Natural killer cell treated with Interleukin-12 subunit alpha and Interleukin-12 subunit beta and Interleukin-15 and Interleukin-18, amount 100 ng/mL, for 72 hours (primary cell): Measurements from ENCODE around the gene POLR2H. TPM values are rescaled to one million over a fixed set of nuclear protein-coding genes. Genes with fewer than 3 reads are reported as not detected.
A peak's percentile ranks its signal among the peaks of the same experiment; 100 is the strongest.

ENCODE experiments used
- ATAC-seq, 2 donors: fragments of 150-1000 bp; cut with Tn5 transposase in 1 of 2; sonication (Bioruptor Pico), chemical (Tn5 transposase) in 1 of 2; 2 replicates each; pipeline ENCODE4 v1.10.0; 2021
- DNase-seq: peaks from one replicate; pipeline ENCODE4 v3.0.0; 2022; ENCODE audit warnings: low spot score
- H3K27ac Mint-ChIP-seq, 2 donors: 1 replicate in 1 of 2; 2 replicates in 1 of 2; pipeline ENCODE4 v1.8.0; 2022; ENCODE audit warnings: mixed read lengths in 2 of 2, mild to moderate bottlenecking in 1 of 2, moderate library complexity in 1 of 2
- H3K27me3 Mint-ChIP-seq, 2 donors: 1 replicate in 1 of 2; 2 replicates in 1 of 2; pipeline ENCODE4 v1.8.0; 2022; ENCODE audit warnings: mixed read lengths in 2 of 2
- H3K36me3 Mint-ChIP-seq: one replicate; pipeline ENCODE4 v1.8.0; 2022; ENCODE audit warnings: mixed read lengths
- H3K4me1 Mint-ChIP-seq, 2 donors: 1 replicate in 1 of 2; 2 replicates in 1 of 2; pipeline ENCODE4 v1.8.0; 2022; ENCODE audit warnings: low read depth in 2 of 2, mixed read lengths in 2 of 2, mild to moderate bottlenecking in 1 of 2
- H3K4me3 Mint-ChIP-seq: one replicate; pipeline ENCODE4 v1.8.0; 2022; ENCODE audit warnings: mixed read lengths
- H3K9me3 Mint-ChIP-seq: 2 replicates; pipeline ENCODE4 v1.8.0; 2022; ENCODE audit warnings: mixed read lengths
- total RNA-seq, 2 donors: library from RNA; stranded (reverse); gene quantifications; one replicate each; pipeline ENCODE4 v1.2.3, GENCODE V29; 2022

Gene POLR2H
- total RNA-seq, 2 donors from 2014 or later: 111 to 142 TPM

DNA sequence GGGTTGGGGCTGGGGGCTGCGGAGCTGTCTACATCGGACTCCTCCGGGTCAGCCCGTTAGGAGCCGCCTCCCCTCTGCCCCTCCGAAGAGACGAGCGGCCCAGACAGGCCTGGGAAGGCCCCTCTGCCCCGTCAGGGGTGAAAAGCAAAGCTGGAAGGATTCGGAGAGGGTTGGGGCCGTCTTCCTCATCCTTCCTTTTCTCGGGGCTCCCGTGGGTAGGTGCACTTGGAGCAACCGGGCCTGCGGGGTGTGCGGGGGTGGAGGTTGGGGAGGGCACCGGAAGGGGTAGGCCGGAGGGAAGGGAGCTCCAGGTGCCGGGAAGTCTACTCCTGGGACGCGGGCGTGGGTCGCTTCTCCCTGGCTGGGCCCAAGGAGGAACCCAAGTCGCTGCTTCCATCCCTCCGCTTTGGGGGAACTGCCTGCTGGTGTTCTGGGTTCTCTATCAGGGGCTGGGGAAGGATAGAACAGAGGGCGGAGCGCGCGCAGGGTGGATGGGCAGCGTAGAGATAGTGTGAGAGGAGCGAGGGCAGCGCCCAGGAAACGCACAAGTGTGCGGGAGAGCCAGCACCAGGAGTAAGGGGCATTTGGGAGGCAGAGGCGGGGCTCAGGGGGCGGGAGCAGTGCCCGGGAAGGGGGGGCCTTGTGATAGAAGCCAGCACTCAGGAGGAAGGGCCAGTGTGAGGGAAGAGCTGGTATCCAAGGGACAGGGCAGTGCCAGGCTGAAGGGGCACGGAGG, 590 bp downstream of the POLR2H start:
- Mint-ChIP-seq H3K4me1 (peaks cover 33 to 40% of the 10 kb centered on the region in 2 donors), H3K27ac (peak overlapping the region; percentile 94 to 99), H3K27me3 (no peaks in the 10 kb centered on the region), H3K36me3 (peaks cover 17% of the 10 kb centered on the region), H3K4me3 (peak overlapping the region; percentile 98), H3K9me3 (no peaks in the 10 kb centered on the region)
- ATAC-seq (peak; percentile 8 to 17), DNase-seq (no peak)

DNA sequence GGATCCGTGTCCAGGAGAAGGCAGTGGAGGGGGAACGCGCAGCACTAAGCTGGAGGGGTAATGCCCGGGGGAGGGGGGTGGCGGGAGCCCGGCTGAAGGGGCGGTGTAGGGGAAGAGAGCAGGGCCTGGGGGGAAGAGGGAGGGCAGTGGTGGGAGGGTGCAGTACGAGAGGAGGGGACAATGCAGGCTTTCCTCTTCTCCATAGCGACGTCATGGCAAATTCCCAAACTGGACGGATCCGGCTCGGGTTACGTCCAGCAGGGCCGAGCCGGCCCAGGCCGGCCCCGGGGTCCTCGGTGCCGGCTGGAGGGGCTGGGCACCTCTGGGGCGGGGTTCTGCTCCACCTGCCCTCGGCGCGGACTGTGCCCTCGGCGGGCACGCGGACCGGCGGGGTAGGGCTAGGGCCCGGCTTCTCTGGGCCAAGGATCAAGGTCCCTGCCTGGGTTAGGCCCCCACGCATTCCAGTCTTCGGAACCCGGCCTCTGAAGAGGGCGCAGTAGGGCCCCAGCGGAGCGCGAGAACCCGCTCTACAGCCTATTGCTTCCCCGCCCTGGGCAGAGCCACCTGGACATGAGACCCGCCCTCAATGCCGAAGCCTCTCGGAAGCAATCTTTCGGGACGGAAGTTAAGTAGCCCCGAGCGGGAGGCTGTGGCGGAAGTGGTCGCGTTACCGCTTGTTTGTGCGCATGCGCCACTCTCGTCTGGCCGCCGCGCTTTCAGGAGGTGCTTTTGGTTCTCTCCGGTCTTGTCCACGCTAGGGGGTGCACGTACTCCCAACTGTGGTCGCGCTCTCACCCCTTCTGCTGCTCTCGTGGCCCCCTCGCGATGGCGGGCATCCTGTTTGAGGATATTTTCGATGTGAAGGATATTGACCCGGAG, 1.4 kb downstream of the POLR2H start:
- H3K27ac Mint-ChIP-seq: peak overlapping the region; percentile 94 to 99
- ATAC-seq (peak; percentile 89 to 93), DNase-seq (peak; percentile 99)
- H3K27me3 Mint-ChIP-seq: no peaks in the 10 kb centered on the region
- H3K4me3 Mint-ChIP-seq: peak overlapping the region; percentile 98
- H3K36me3 Mint-ChIP-seq: peaks cover 25% of the 10 kb centered on the region
- H3K4me1 Mint-ChIP-seq: peaks cover 37 to 40% of the 10 kb centered on the region in 2 donors
- H3K9me3 Mint-ChIP-seq: no peaks in the 10 kb centered on the region

DNA sequence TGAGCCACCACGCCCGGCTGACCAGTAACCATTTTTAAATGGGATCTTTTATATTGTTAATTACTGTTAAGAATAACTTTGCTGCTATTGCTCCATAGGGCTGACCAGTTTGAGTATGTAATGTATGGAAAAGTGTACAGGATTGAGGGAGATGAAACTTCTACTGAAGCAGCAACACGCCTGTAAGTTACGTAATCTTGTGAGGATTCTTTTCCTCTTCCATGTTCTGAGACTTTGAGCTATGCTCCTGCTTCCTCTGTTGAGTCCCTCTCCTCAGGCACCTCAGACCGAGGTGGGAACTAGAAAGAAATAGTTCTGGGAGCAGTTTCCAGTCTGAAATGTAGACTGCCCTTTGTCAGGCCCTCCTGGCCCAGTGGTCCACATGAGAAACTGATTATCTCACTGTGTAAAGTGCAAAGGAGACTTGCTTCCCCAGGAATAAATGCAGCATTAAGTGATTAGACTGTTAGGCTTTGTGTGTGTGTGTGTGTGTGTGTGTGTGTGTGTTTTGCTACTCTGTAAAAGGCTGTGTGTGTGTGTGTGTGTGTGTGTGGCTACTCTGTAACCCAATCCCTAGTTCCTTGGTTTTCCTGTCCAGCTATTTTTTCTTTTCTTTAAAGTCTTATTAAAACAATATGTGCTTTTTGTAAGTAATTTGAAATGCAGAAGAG, 5.2 kb downstream of the POLR2H start:
- DNase-seq: no peak
- Mint-ChIP-seq H3K4me3 (no peak overlapping the region), H3K27me3 (no peaks in the 10 kb centered on the region), H3K9me3 (no peaks in the 10 kb centered on the region), H3K4me1 (peaks cover 33 to 34% of the 10 kb centered on the region in 2 donors), H3K27ac (peak overlapping the region in 1 of 2 donors; percentile 14), H3K36me3 (peaks cover 41% of the 10 kb centered on the region)
- no peak for ATAC-seq

DNA sequence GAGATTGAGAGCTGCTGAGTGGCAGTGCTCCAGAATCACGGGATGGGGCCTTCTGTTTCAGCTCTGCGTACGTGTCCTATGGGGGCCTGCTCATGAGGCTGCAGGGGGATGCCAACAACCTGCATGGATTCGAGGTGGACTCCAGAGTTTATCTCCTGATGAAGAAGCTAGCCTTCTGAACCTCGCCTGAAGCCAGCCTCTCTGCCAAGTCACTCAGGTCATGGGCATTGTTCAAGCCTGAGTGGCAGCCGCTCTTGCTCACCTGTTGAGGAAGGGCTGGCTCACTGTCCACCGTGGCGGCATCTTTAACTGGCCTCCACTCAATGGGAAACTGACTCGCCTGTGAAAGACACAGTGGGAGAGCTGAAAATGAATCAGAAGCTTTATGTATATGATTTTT, 6.6 kb downstream of the POLR2H start:
- ATAC-seq: no peak
- no peak for DNase-seq
- H3K4me1 Mint-ChIP-seq: peaks cover 27 to 28% of the 10 kb centered on the region in 2 donors
- H3K9me3 Mint-ChIP-seq: no peaks in the 10 kb centered on the region
- no peak overlapping the region for H3K27ac Mint-ChIP-seq
- H3K27me3 Mint-ChIP-seq: no peaks in the 10 kb centered on the region
- peaks cover 41% of the 10 kb centered on the region for H3K36me3 Mint-ChIP-seq
- H3K4me3 Mint-ChIP-seq: no peak overlapping the region

DNA sequence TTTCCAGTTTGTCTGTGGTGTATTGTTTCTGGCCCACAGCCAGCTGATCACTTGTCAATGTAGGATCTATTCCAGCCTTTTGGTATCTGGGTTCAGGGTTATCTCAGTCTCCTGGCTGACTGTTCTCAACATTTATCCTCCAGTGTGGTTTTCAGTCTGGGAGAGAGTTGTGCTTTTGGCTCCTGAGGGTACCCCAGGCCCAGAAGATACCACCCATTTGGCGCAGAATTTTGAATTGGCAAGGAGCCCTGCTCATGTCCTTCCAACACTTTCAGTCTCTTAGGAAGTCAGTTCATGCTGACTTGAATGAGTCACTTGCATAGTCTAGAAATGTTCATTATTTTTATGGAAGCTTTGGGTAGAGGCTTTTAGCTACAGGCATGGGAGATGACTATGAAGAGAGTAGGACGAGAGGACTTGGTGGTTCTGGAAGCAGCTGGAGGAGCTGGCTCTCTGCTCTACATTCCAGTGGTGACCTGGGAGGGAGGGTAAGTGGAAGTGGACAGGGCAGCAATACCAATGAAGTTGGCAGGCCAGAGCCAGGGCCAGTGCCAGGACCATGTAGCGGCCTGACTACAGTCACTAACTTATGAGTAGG, 7.2 kb downstream of the POLR2H start:
- Mint-ChIP-seq H3K27me3 (no peaks in the 10 kb centered on the region), H3K36me3 (peaks cover 41% of the 10 kb centered on the region), H3K9me3 (no peaks in the 10 kb centered on the region), H3K4me1 (peaks cover 21 to 25% of the 10 kb centered on the region in 2 donors), H3K27ac (peak overlapping the region in 1 of 2 donors; percentile 45), H3K4me3 (no peak overlapping the region)
- no peak for ATAC-seq
- DNase-seq: no peak

DNA sequence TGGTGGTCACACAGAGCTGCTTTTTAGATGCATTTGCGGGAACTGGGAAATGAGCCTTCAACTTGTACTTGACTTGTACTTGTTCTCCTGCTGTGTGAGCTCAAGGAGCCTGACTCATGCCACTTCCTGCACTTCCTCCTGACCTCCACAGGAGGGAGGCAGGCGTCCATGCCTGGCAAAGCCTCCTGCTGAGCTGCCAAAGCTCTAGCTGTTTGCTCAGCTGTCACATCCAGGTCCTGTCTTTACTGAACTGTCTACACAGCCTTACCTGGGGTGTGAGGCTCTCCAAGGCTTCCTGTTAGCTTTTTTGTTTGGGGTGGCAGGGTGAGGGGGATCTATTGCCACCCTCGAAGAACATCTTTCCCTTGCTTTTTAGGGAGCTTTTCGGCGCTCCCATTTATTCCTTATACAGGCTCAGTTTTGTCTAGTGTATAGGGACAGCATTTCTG, 10.1 kb downstream of the POLR2H start:
- peaks cover 29% of the 10 kb centered on the region for H3K36me3 Mint-ChIP-seq
- H3K4me1 Mint-ChIP-seq: peaks cover 6 to 12% of the 10 kb centered on the region in 2 donors
- H3K4me3 Mint-ChIP-seq: no peak overlapping the region
- peak overlapping the region in 1 of 2 donors; percentile 34 for H3K27ac Mint-ChIP-seq
- no peaks in the 10 kb centered on the region for H3K9me3 Mint-ChIP-seq
- H3K27me3 Mint-ChIP-seq: peaks cover 14 to 16% of the 10 kb centered on the region in 2 donors
- DNase-seq (no peak), ATAC-seq (peak; percentile 70 to 82)

DNA sequence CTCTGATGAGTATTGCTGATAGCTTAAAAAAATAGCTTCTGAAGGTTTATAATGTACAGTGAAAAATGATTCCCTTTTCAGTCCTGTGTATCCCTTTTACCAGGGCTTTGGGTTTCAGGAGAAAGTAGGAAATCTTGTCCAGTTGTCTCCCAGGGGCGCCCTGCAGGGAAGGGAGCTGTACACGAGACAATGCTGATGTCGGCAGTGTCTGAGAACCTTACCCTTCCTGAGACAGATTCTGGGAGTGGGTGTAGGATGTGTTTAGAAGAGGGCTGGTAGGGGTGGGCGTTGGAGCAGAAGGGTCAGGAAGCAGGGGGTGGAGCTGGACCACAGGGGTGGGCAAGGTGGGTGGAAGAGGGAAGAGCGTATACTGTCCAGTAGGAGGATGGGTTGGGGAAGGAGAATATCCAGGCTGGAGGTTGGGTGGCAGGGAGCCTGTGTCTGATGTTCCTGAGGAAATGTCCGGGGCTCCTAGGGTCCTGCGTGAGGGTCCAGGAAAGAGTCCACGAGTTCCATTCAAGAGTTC, 10.8 kb downstream of the POLR2H start:
- Mint-ChIP-seq H3K36me3 (peaks cover 22% of the 10 kb centered on the region), H3K27me3 (peaks cover 20 to 24% of the 10 kb centered on the region in 2 donors), H3K27ac (no peak overlapping the region), H3K4me1 (peaks cover 0 to 7% of the 10 kb centered on the region in 2 donors), H3K9me3 (no peaks in the 10 kb centered on the region), H3K4me3 (no peak overlapping the region)
- no peak for DNase-seq
- ATAC-seq: no peak

DNA sequence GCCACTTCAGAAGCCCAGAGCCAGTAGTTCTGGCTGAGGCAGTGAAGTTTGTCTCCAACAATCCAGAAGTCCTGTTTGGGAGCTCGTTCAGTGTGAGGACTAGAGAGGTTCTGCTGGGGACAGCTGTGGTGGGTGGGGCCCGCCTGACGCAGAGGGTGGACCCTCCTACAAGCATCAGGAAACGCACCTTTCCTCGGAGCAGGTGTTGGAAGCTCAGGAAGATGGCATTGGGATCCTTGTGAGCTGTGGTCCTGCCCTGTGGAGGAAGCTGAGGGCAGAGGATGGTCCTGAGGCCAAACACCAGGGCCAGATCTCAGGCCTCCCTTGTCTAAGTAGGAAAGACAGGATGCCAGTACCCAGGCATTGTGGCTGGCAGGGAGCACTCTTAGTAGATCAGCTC, 11.4 kb downstream of the POLR2H start:
- no peak for ATAC-seq
- peaks cover 25 to 29% of the 10 kb centered on the region in 2 donors for H3K27me3 Mint-ChIP-seq
- peaks cover 0 to 8% of the 10 kb centered on the region in 2 donors for H3K4me1 Mint-ChIP-seq
- H3K36me3 Mint-ChIP-seq: peaks cover 16% of the 10 kb centered on the region
- DNase-seq: no peak
- H3K9me3 Mint-ChIP-seq: no peaks in the 10 kb centered on the region
- H3K27ac Mint-ChIP-seq: no peak overlapping the region
- no peak overlapping the region for H3K4me3 Mint-ChIP-seq

DNA sequence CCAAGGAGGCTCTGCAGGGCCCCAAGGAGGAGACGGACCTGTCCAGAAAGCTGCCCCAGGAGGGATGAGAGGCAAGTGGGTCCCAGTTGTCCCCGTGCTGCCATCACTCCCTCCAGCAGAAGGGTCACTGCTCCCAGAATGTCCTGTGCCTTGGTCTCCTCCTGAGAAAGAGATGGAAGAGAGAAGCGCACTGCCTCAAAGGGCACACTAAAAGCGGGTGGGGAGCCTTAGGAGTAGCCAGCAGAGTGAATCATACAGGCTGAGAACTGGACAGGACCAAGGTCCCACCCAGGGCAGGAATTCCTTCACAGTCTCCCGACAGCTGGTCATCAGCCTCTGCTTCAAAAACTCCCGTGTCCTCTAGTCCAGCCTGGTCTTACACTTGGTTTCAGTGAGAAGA, 11.9 kb downstream of the POLR2H start:
- Mint-ChIP-seq H3K27ac (no peak overlapping the region), H3K9me3 (no peaks in the 10 kb centered on the region), H3K36me3 (peaks cover 13% of the 10 kb centered on the region), H3K27me3 (peaks cover 29 to 34% of the 10 kb centered on the region in 2 donors), H3K4me1 (peaks cover 0 to 6% of the 10 kb centered on the region in 2 donors), H3K4me3 (no peak overlapping the region)
- DNase-seq (no peak), ATAC-seq (no peak)

DNA sequence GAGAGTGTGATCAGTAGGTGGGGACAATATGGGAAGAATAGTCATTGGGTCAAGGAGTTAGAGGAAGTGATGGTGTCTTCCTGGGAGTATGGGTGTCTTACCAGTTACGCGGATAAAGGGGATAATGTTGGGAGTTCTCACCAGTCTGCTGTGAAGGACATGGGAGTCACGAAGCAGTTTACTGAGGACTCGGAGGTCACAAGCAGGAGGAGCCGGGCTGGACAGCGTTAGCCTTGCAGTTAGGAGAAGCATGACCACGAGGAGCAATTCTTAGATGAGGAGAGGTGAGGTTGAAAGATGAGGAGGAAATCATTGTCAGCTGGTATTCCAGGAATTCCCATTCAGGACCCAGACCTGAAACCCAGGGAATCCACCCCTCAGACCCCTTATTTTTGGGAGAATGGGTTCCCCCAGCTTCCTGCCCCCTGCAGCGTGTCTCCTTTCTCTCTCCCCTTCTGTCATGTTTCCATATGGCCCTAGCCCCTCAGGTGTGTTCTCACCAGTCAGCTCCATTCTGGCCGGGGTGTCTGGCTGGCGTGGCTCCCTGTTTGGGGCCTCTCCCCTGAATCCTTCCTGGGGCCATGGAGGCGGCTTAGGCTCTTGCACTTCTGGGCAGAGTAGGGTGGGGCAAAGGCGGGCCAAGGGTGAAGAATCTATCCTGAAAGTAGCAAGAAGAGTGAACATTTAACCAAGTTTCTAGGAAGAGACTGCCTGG, 14.4 kb downstream of the POLR2H start:
- Mint-ChIP-seq H3K36me3 (no peaks in the 10 kb centered on the region), H3K27ac (no peak overlapping the region), H3K27me3 (peaks cover 40 to 46% of the 10 kb centered on the region in 2 donors), H3K4me3 (no peak overlapping the region), H3K4me1 (peaks cover 0 to 13% of the 10 kb centered on the region in 2 donors), H3K9me3 (no peaks in the 10 kb centered on the region)
- ATAC-seq: no peak
- DNase-seq: no peak

DNA sequence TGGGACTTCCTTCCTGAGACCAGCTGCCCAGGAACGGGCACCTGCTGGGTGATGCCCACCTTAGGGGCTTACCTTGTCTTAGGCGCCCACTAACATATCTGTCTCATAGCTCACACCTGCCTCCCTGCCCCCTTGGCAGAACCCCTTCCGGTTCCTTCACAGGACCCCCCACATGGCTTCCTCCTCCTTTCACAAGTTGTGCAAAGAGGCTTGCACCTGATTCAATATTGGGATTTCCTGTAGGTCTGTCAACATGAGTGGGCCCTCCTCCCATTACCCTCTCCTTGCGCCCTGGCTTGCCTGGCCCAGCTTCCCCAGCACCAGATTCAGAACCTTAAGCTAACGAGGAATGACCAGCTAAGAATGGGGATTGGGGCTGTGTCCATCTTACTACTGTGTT, 15.9 kb downstream of the POLR2H start:
- Mint-ChIP-seq H3K9me3 (no peaks in the 10 kb centered on the region), H3K4me1 (peaks cover 0 to 12% of the 10 kb centered on the region in 2 donors), H3K27me3 (peaks cover 46 to 48% of the 10 kb centered on the region in 2 donors), H3K36me3 (no peaks in the 10 kb centered on the region), H3K27ac (no peak overlapping the region), H3K4me3 (no peak overlapping the region)
- ATAC-seq (no peak), DNase-seq (no peak)

DNA sequence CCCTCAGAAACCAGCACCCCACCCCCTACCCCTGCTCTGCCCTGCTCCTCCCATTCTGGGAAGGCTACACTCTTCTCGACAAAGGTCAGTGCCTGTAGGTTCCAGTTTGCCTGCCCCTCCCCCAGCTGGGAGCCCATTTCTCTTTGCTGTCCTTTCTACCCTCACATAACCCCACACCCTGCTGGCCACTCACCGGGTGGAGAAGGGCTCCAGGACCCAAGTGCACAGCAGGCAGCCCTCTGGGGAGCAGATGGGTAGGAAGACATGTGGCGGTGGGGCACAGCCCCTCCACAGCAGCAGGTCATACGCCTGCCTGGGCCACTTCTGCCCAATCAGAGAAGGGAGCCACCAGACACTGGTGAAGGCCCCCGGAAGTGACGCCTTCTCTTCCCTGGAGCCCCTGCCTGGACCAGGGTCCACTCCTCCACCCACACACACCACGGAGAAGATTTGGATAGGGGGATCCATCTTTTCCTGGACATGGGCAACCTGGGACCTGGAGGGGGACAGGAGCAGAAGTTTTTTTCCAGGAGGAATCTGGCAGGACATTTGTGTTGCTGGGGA, 16.5 kb downstream of the POLR2H start, which contains the start of gene THPO:
Gene THPO, minus strand, starts transcription at position 326 of the 564 bp plus-strand sequence. CDS start 1,948 bp downstream, outside the sequence.
- no peak for DNase-seq
- Mint-ChIP-seq H3K27ac (no peak within 1 kb of the TSS), H3K4me3 (peak within 1 kb of the TSS; percentile 66), H3K36me3 (no peaks in the 10 kb centered on the region), H3K9me3 (no peaks in the 10 kb centered on the region), H3K27me3 (peaks cover 46 to 51% of the 10 kb centered on the region in 2 donors), H3K4me1 (peaks cover 0 to 12% of the 10 kb centered on the region in 2 donors)
- no peak for ATAC-seq
